HepG2 (cell line): ENCODE data around the gene RIOK3. TPM values are rescaled to one million over a fixed set of nuclear protein-coding genes. Genes with fewer than 3 reads are reported as not detected.
A peak's percentile ranks its signal among the peaks of the same experiment; 100 is the strongest.

Experiments
- BHLHE40 ChIP-seq: IDR thresholded peaks from 2 replicates; pipeline ENCODE4 v1.6.1; 2011; ENCODE audit warnings: low read length, improper control_type of control experiment
- DPF2 ChIP-seq: sonication (generic); formaldehyde crosslinking; IDR thresholded peaks from 2 replicates; pipeline ENCODE4 v1.4.0; 2020; ENCODE audit warnings: mild to moderate bottlenecking, low read depth, missing genetic modification reagents, borderline replicate concordance
- ETV5 ChIP-seq: IDR thresholded peaks from 2 replicates; pipeline ENCODE4 v1.6.1; 2018; ENCODE audit warnings: missing biosample characterization, missing genetic modification reagents, inconsistent platforms, borderline replicate concordance
- PHB2 ChIP-seq: fragments of 450-650 bp; IDR thresholded peaks from 2 replicates; pipeline ENCODE4 v1.6.1; 2018; ENCODE audit not compliant: partially characterized antibody
- SALL2 ChIP-seq: sonication (generic); formaldehyde crosslinking; IDR thresholded peaks from 2 replicates; pipeline ENCODE4 v1.8.1; 2023; ENCODE audit warnings: mild to moderate bottlenecking, missing genetic modification reagents, inconsistent platforms
- ZNF367 ChIP-seq: sonication (generic); formaldehyde crosslinking; IDR thresholded peaks from 2 replicates; pipeline ENCODE4 v1.4.0; 2020; ENCODE audit warnings: missing genetic modification reagents, borderline replicate concordance
- ZNF543 ChIP-seq: sonication (generic); formaldehyde crosslinking; IDR thresholded peaks from 2 replicates; pipeline ENCODE4 v1.4.0; 2020; ENCODE audit warnings: mild to moderate bottlenecking, missing genetic modification reagents
- ZNF83 ChIP-seq: sonication (generic); formaldehyde crosslinking; IDR thresholded peaks from 2 replicates; pipeline ENCODE4 v1.4.0; 2020; ENCODE audit warnings: missing genetic modification reagents, mild to moderate bottlenecking, borderline replicate concordance
- ZNF839 ChIP-seq: sonication (generic); formaldehyde crosslinking; IDR thresholded peaks from 2 replicates; pipeline ENCODE4 v1.4.0; 2020; ENCODE audit warnings: missing genetic modification reagents, mild to moderate bottlenecking, borderline replicate concordance
- polyA plus RNA-seq, 8 experiments: library from polyadenylated mRNA; depleted of rRNA in 3 of 8; stranded (reverse) in 7 of 8; unstranded in 1 of 8; fragments of >200 nt; fragmentation: Illumina TruSeq in 4 of 8; extraction: Trizol in 4 of 8; gene quantifications; 2 replicates each; pipeline versions ENCODE4 v1.2.1 to v1.2.3, GENCODE V29; 2011 to 2016; ENCODE audit warnings: low read depth in 4 of 8, missing spikeins in 1 of 8, mixed read lengths in 1 of 8; ENCODE audit not compliant: insufficient read depth in 1 of 8
- total RNA-seq, 5 experiments: library from RNA; depleted of rRNA; stranded (reverse); fragments of >200 nt; fragmentation: Illumina TruSeq; extraction: Trizol; gene quantifications; 2 replicates each; pipeline ENCODE4 v1.2.3, GENCODE V29; 2016; ENCODE audit warnings: low read depth in 1 of 5
- TF ChIP-seq, protein P1 (sequence below): sonication (generic); formaldehyde crosslinking; IDR thresholded peaks from 2 replicates; pipeline ENCODE4 v1.4.0; 2020; ENCODE audit warnings: missing genetic modification reagents
- TF ChIP-seq, protein P2 (sequence below): sonication (generic); formaldehyde crosslinking; IDR thresholded peaks from 2 replicates; pipeline ENCODE4 v1.5.0; 2020; ENCODE audit warnings: mild to moderate bottlenecking, missing genetic modification reagents, borderline replicate concordance
- TF ChIP-seq, protein P3 (sequence below): sonication (generic); formaldehyde crosslinking; IDR thresholded peaks from 2 replicates; pipeline ENCODE4 v1.4.0; 2020; ENCODE audit warnings: mild to moderate bottlenecking, missing genetic modification reagents
- TF ChIP-seq, protein P4 (sequence below): sonication (generic); formaldehyde crosslinking; IDR thresholded peaks from 2 replicates; pipeline ENCODE4 v1.4.0; 2020; ENCODE audit warnings: mild to moderate bottlenecking, missing genetic modification reagents

RIOK3 gene
- total and polyA plus RNA-seq, 2 of the 13 experiments (the other 11 are each of a cell fraction or from before 2014, with no cell fraction given) = 26.7 to 36.0 TPM

DNA sequence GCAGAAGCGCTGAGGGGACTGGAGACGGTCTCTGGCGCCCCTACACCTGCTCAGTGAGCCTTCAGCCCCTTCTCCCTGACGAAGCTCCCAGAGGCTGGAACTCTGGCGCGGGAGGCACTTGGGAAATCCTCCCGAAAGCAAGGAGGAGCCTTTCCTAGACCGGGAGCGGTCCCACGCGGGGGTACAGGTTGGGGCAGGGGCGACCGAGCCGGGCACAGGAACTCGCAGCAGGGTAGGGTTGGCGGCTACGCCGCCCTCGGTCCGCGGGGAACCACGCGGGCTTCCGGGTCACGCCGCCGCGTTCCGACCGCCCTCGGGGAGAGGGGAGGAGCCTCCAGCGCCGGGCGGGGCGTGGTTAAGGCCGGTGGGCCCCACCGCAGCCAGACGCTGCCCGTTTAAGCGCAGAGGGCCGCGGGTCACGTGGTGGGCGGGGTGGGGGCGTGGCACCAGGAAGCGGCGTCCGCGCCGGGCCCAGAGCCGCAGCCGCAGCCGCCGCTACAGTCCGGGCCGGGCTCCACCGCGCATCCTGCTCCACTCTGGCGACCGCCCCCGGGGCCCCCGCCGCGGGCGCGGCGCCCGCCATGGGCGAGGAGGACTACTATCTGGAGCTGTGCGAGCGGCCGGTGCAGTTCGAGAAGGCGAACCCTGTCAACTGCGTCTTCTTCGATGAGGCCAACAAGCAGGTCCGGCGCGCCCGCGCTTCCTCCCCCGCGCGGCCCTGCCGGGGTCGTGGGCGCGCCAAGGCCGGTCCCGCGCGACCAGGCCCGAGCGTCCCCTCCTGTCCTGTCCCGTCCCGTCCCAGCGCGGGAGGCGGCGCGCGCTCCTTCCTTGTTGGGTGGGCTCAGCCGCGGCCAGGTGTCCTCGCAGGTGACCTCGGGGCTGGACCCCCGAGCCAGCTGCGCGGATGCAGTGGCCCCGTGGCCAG, 50.2 kb downstream of the RIOK3 start, which contains the start of gene RMC1 (continued):
- TF ChIP-seq, protein P1, sequence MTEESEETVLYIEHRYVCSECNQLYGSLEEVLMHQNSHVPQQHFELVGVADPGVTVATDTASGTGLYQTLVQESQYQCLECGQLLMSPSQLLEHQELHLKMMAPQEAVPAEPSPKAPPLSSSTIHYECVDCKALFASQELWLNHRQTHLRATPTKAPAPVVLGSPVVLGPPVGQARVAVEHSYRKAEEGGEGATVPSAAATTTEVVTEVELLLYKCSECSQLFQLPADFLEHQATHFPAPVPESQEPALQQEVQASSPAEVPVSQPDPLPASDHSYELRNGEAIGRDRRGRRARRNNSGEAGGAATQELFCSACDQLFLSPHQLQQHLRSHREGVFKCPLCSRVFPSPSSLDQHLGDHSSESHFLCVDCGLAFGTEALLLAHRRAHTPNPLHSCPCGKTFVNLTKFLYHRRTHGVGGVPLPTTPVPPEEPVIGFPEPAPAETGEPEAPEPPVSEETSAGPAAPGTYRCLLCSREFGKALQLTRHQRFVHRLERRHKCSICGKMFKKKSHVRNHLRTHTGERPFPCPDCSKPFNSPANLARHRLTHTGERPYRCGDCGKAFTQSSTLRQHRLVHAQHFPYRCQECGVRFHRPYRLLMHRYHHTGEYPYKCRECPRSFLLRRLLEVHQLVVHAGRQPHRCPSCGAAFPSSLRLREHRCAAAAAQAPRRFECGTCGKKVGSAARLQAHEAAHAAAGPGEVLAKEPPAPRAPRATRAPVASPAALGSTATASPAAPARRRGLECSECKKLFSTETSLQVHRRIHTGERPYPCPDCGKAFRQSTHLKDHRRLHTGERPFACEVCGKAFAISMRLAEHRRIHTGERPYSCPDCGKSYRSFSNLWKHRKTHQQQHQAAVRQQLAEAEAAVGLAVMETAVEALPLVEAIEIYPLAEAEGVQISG (CRISPR knock-in tag) = 0 out of 2 replicates have a peak, but pooled peaks have one; percentile 65
- TF ChIP-seq, protein P2, sequence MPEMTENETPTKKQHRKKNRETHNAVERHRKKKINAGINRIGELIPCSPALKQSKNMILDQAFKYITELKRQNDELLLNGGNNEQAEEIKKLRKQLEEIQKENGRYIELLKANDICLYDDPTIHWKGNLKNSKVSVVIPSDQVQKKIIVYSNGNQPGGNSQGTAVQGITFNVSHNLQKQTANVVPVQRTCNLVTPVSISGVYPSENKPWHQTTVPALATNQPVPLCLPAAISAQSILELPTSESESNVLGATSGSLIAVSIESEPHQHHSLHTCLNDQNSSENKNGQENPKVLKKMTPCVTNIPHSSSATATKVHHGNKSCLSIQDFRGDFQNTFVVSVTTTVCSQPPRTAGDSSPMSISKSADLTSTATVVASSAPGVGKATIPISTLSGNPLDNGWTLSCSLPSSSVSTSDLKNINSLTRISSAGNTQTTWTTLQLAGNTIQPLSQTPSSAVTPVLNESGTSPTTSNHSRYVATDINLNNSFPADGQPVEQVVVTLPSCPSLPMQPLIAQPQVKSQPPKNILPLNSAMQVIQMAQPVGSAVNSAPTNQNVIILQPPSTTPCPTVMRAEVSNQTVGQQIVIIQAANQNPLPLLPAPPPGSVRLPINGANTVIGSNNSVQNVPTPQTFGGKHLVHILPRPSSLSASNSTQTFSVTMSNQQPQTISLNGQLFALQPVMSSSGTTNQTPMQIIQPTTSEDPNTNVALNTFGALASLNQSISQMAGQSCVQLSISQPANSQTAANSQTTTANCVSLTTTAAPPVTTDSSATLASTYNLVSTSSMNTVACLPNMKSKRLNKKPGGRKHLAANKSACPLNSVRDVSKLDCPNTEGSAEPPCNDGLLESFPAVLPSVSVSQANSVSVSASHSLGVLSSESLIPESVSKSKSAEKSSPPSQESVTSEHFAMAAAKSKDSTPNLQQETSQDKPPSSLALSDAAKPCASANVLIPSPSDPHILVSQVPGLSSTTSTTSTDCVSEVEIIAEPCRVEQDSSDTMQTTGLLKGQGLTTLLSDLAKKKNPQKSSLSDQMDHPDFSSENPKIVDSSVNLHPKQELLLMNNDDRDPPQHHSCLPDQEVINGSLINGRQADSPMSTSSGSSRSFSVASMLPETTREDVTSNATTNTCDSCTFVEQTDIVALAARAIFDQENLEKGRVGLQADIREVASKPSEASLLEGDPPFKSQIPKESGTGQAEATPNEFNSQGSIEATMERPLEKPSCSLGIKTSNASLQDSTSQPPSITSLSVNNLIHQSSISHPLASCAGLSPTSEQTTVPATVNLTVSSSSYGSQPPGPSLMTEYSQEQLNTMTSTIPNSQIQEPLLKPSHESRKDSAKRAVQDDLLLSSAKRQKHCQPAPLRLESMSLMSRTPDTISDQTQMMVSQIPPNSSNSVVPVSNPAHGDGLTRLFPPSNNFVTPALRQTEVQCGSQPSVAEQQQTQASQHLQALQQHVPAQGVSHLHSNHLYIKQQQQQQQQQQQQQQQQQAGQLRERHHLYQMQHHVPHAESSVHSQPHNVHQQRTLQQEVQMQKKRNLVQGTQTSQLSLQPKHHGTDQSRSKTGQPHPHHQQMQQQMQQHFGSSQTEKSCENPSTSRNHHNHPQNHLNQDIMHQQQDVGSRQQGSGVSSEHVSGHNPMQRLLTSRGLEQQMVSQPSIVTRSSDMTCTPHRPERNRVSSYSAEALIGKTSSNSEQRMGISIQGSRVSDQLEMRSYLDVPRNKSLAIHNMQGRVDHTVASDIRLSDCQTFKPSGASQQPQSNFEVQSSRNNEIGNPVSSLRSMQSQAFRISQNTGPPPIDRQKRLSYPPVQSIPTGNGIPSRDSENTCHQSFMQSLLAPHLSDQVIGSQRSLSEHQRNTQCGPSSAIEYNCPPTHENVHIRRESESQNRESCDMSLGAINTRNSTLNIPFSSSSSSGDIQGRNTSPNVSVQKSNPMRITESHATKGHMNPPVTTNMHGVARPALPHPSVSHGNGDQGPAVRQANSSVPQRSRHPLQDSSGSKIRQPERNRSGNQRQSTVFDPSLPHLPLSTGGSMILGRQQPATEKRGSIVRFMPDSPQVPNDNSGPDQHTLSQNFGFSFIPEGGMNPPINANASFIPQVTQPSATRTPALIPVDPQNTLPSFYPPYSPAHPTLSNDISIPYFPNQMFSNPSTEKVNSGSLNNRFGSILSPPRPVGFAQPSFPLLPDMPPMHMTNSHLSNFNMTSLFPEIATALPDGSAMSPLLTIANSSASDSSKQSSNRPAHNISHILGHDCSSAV (CRISPR knock-in tag) = no peak
- TF ChIP-seq ZNF543 (CRISPR knock-in tag) (0 out of 2 replicates have a peak, but pooled peaks have one; percentile 33), ZNF83 (CRISPR knock-in tag) (peak; percentile 25; the same call in 1 of the 2 replicates), DPF2 (no peak), ZNF367 (CRISPR knock-in tag) (no peak), ETV5 (no peak; the same call in 1 of the 2 replicates), ZNF839 (CRISPR knock-in tag) (peak; percentile 85; the same call in 1 of the 2 replicates), BHLHE40 (peak; percentile 83), SALL2 (CRISPR knock-in tag) (peak; percentile 89), PHB2 (no peak)
- TF ChIP-seq, protein P3, sequence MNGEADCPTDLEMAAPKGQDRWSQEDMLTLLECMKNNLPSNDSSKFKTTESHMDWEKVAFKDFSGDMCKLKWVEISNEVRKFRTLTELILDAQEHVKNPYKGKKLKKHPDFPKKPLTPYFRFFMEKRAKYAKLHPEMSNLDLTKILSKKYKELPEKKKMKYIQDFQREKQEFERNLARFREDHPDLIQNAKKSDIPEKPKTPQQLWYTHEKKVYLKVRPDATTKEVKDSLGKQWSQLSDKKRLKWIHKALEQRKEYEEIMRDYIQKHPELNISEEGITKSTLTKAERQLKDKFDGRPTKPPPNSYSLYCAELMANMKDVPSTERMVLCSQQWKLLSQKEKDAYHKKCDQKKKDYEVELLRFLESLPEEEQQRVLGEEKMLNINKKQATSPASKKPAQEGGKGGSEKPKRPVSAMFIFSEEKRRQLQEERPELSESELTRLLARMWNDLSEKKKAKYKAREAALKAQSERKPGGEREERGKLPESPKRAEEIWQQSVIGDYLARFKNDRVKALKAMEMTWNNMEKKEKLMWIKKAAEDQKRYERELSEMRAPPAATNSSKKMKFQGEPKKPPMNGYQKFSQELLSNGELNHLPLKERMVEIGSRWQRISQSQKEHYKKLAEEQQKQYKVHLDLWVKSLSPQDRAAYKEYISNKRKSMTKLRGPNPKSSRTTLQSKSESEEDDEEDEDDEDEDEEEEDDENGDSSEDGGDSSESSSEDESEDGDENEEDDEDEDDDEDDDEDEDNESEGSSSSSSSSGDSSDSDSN (CRISPR knock-in tag) = peak; percentile 68
- TF ChIP-seq, protein P4, sequence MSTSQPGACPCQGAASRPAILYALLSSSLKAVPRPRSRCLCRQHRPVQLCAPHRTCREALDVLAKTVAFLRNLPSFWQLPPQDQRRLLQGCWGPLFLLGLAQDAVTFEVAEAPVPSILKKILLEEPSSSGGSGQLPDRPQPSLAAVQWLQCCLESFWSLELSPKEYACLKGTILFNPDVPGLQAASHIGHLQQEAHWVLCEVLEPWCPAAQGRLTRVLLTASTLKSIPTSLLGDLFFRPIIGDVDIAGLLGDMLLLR = no peak
